Transverse colon (tissue), 4 donors: ENCODE results near the gene ALKBH4.

Experiments used
- POLR2AphosphoS5 ChIP-seq, 3 donors: sonication (generic); formaldehyde crosslinking; IDR thresholded peaks; one replicate each; pipeline ENCODE4 v1.6.1; 2016; ENCODE audit warnings: antibody characterized with exemption in 3 of 3
- TF ChIP-seq, protein P1 (sequence below), 5 experiments: fragments of 200-600 bp in 3 of 5; fragments of 450-650 bp in 2 of 5; sonication (generic) in 3 of 5; IDR thresholded peaks; 1 replicate in 2 of 5; 2 replicates in 3 of 5; pipeline ENCODE4 v1.5.1; 2016 to 2017; ENCODE audit warnings: antibody characterized with exemption in 5 of 5, inconsistent platforms in 3 of 5, mild to moderate bottlenecking in 2 of 5, moderate library complexity in 1 of 5

DNA sequence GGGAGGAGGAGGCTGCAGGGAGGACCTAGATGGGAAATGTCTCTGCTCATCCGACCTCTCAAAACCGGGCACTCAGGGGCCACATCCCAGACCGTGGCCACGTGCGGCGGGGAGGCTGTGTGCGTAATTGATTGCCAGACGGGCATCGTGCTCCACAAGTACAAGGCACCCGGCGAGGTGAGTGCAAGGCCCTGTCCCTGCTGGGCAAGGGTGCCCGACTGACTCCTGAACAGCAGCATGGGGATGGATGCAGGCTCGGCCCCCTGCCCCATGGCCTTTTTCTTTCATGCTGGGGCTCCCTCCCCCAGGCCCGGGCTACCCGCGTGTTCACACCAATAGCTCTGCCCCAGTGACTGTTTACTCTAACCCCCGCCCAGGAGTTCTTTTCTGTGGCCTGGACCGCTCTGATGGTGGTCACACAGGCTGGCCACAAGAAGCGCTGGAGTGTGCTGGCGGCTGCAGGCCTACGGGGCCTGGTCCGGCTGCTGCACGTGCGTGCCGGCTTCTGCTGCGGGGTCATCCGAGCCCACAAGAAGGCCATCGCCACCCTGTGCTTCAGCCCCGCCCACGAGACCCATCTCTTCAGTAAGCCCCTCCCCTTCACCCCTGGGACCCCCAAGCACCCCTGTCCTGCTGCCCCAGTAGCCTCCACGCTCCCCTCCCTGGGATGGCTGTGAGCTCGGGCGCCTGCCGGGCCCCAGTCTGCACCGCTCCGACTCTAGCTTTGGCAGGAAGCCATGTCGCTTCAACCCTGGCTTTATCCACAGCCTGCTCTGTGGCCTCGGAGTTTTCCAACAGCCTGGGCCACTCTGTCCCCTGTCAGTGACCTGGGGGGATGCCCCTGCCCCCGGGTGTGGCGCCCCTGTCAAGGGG lies 4.1 kb upstream of the ALKBH4 start:
- TF ChIP-seq, protein P1, sequence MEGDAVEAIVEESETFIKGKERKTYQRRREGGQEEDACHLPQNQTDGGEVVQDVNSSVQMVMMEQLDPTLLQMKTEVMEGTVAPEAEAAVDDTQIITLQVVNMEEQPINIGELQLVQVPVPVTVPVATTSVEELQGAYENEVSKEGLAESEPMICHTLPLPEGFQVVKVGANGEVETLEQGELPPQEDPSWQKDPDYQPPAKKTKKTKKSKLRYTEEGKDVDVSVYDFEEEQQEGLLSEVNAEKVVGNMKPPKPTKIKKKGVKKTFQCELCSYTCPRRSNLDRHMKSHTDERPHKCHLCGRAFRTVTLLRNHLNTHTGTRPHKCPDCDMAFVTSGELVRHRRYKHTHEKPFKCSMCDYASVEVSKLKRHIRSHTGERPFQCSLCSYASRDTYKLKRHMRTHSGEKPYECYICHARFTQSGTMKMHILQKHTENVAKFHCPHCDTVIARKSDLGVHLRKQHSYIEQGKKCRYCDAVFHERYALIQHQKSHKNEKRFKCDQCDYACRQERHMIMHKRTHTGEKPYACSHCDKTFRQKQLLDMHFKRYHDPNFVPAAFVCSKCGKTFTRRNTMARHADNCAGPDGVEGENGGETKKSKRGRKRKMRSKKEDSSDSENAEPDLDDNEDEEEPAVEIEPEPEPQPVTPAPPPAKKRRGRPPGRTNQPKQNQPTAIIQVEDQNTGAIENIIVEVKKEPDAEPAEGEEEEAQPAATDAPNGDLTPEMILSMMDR (IDR thresholded peaks at IDR 0.05) = no peak
- no peak for TF ChIP-seq POLR2AphosphoS5 (IDR thresholded peaks at IDR 0.05)
